ENCODE results near the gene TEAD1.

The TEAD1 gene

DNA sequence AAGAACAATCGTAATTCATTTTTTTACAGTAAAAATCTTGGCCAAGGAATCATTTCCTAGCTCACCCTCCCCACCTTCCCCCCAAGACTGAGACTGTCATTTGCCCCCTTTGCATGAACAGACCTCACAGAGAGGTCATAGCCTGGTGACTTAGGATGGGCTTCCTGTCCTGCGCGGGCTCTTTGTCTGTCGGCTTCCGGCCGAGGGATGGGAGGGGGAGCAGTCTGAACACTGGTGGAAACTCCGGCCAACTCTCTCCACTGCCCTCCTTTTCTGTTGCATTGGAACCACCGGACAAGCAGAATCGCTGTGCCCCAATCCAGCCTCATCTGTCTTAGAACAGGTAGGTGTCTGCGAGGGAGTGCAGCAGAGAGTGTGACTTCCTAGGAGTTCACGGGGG is 41.7 kb downstream of the TEAD1 start:
- DNase-seq = no peak

DNA sequence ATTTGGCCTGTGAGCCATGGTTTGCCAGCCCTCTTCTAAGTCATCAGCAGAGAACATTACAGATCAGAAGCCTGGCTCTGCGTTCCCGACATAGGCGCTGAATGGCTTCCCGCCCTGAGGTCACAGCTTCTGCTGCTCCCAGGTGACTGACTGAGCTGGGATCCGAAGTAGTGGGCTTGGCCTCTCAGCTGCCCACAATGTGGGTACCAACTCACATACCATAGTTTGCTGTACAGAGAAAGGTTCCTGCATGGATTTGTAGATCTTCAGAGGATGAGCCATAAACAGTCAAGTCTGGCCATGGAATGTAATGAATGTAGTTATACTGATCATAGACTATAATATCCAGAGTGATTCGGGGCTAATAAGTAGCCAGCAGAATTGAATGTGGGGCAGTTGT is 42.6 kb downstream of the TEAD1 start:
- no peak for DNase-seq

DNA sequence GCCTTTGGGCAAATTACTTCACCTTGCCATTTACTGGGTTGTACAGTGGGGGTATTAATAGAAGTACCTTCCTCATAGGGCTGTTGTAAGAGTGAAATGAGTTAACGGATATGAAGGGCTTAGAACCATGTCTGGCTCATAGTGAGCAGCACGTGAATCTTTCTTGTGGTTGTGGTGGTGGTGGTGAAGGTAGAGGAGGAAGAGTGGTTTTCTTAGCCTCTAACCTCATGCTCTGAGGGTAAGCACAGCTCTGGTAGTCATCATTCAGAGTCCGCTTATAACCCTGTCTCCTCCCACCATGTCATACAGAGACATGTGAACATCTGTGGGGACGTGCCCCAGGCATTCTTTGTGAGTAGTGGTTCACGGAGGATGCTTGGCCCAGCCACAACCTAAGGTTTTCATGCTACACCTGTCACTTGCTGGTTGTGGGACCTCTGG is 43.6 kb downstream of the TEAD1 start:
- DNase-seq = no peak

DNA sequence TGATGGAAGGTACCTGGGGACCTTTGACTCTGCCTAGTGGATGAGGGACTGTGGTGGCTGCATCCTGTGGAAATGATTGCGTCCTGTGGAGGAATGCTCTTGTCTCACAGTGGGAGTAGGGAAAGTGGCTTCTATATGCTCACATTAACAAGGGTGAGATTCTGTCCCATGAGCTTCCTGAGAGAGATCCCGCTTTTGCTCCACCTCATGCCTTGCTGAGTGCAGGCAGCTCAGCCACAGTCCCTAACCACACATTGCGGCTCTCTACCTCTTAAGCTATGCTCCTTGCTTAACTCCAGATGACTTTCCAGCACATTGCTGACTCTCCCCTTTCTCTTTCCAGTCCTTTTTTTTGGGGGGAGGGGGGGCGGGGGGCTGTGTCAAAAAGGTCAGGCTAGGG is 45.0 kb downstream of the TEAD1 start:
- peak; percentile 11 for DNase-seq

DNA sequence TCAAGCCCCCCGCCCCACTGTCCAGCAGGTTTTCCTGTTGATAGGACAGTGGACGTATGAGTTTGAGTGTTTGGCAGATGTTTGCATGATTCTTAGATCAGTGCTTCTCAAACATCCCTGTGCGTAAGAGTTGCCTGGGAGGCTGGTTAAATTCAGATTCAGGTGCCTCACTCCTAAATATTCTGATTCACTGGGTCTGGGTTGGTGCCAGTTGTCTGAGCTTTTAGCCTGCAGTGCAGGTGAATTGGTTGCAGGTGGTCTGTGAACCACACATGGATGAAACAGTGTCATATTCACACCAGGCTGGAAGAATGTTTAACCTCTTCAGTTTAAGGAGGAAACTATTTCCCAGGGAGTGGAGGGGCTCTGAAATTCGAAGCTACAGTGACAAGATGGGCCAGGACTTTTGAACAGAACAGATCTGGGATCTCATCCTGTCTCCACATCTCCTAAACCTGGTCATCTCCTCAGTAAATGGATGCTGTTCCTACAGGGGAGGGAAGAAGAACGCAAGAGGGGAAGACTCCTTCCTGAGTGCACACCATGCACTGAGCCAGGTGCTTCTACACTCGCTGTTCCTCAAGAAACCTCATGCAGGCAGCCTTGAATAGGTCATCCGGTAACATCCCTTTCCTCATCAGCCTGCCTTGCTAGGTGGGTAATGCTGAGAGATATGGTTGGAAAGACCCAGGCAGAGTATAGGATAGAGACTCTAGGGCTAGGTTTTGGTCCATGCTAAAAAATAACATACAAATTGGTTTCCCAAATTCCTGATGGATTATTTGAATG is 47.8 kb downstream of the TEAD1 start:
- peak; percentile 56 for DNase-seq

DNA sequence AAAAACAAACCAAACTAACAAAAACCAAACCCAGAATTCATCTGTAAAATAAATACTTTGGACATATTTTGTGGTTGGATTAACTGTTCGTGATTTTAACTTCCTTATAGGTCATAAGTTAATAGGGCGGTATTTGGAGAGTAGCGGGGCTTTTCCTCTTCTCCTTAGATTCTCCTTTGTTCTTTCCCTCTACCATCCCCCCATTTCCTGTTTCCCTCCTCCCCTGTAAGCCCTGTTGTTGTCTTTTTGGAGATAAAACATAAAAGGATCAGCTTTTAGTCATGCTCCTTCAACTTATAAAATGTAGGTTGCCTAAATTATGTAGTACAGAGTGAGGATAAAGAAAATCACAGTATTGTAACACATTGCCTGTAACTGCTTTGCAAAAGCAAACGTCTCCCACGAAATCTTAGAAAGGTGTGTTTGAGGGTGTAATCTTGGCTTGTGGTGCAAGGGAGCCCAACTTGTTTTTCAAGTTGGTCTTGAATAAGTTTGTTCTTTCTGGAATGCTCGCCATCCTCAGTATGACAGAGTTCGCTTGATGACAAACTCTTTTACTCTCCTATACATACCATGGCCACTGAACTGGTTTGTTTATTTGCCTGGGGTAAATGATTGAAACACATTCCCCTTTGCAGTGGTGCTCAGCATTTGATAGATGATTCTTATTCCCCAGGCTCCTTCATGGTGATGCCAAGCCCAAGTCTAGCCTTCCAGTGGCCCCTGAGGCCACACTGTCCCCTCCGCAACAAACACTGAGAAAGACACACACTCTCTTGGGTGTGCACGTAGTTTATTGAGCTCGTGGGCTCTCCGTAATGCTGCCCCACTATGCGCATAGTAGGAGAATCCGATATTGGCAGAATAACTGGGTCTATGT is 49.4 kb downstream of the TEAD1 start:
- peak; percentile 87 for DNase-seq

DNA sequence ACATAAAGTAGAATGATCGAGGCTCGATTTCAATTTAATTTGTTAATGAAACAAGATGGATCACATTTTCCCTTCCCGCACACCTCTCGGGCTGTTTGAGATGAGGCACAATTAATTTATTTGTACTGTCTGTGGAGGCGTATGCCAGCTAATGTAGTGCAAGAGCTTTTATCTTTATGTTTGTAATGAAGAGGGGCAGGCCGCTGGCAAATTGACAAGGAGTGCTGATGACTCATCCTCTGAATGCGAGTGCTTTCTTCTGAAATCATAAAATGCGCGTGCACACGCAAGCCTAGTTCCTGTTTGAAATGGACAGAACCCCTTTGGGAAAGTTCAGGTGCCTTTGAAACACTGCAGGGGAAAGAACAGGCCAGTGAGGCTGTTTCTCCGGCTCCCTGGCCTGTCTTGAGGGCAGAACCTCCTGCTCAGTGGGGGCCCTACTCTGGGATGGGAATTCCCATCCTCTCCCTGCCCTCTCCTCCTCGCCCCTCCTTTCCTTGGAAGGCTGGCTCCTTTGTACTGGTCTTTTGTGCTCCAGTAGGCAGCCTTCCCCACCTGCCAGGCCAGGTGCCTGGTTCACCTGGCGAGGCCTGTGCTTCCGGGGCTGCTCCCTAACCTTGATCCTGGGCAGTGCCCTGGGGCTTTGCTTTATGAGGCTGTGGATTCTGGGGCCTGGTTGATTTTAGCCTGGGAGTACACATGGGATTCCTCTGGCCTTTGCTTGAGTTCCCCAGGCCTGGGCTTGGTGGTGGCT is 50.3 kb downstream of the TEAD1 start:
- peak; percentile 98 for DNase-seq

DNA sequence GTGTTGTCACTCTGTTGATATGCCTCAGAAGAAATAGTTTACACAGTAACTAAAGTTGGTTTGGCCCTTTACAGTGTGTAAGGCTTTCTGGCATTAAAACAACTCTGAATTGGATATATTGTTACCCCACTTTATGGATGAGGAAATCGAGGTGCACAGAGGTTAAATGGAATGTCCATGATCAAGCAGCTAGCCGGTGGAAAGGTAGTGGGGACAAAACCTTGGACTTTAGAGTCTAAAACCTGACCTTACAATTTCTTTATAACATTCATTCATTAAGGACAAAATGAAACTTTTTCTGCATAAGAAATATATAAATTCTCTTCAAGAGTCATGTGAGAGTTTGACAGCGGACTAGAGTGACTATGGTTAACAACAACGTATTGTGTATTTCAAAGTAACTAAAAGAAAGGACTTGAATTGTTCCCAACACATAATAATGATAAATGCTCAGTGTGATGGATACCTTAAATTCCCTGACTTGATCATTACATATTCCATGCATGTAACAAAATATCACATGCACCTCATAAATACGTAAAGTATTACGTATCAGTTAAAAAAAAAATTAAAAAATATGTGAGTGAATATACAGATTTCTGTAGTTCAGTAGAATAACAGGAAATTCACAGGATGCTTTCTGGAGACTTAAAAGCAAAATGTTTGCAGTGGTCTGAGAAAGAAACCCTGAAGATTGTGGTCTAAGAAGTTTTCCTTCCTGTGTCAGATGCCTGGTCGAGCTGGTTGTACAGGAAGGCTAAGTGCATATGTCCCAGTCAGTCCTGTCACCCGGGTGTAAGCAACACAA is 51.0 kb downstream of the TEAD1 start:
- peak; percentile 16 for DNase-seq

DNA sequence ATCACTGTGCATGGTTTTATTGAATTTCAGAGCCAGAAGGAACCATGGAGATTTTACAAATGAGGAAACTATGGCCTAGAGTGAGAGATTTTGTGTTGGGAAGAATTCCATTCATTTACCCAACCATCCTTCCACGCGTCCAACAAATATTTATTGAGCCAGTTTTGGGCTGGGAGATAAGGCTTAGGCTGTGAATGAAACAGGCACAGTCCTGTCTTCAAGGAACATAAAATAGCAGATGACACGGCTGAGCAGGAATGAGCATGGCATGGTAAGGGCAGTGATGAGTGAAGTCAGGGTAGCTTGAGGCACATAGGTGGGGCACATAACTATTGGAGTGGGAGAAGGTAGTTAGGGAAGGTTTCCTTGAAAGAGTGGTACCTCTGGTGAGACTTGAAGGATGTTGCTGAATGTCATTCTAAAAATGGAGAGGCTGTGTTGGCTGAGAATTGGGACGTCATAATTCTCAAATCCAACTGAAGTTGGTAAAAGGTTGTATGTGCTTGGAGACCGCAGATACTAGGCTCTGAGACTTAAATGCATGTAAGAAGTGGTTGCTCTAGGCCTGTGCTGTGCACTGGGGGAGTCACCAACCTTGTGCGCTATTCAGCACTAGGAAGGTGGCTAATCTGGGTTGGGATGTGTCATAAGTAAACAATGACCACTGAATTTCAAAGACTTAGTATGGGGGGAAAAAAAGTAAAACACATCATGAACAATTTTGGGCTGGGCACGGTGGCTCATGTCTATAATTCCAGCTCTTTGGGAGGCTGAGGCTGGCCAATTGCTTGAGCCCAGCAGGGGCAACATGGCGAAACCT is 51.9 kb downstream of the TEAD1 start:
- DNase-seq = no peak

DNA sequence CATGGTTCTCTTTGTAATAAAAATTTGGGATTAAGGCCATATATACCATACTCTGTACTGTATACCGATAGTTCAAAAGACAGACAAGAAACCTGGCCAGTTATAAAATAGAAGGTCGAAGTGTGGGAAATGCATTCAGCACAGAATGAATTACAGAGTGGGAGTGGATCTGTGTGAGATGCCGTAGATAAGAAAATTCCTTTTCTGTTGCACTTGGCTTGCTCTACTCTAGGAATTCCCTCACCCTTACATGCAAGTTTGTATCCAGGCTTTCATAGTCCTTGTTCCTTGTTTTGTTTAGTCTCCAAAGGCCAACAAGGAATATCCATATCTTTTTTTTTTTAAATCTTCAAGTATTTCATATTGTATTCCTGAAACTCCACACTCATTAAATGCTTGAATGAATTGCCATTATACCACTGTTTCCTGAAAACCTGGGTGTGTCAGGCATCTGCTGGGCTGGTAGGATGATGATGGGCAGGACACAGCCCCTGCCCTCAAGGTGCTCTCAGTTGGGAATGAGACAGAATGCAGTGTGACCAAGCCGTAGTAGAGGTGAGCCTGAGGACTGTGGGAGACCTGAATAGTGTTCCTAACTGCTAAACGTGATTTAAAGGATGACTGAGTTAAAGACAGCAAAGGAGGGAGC is 53.5 kb downstream of the TEAD1 start:
- no peak for DNase-seq

DNA sequence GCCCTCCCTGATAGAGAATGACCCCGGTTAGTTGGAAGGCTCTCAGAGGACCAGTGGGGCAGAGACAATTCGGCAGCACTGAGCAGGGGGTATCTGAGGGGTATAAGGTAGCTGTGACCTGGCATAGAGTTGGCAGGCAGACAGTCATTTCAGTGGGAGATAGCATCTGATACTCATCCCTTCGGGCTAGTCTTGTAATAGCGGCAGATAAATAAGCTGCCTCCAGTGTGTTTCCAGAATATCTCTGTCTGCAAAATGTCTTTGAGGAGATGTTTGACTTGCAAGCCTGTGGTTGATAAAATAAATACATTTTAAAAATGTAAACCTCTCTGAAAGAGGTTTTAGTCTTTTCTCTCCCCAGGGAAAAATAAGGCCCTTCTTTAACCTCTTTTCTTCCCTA is 54.2 kb downstream of the TEAD1 start:
- no peak for DNase-seq

DNA sequence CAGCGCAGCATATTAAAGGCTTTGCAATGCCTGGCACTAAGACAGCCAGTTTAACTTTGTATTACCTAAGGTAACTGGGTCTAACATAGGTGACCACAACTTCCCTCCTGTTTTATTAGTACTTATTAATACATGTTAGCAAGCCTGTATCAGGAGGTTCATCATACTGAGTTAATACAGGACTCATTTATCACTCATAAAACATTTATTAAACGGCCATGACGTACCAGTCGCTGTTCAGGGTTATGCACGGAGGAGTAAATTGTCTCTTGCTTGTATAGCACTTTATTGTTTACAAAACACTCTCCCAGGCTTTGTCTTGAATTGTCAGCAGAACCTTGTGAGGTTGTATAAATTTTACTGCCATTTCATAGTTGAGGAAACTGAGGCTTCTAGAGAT is 55.7 kb downstream of the TEAD1 start:
- DNase-seq = no peak

DNA sequence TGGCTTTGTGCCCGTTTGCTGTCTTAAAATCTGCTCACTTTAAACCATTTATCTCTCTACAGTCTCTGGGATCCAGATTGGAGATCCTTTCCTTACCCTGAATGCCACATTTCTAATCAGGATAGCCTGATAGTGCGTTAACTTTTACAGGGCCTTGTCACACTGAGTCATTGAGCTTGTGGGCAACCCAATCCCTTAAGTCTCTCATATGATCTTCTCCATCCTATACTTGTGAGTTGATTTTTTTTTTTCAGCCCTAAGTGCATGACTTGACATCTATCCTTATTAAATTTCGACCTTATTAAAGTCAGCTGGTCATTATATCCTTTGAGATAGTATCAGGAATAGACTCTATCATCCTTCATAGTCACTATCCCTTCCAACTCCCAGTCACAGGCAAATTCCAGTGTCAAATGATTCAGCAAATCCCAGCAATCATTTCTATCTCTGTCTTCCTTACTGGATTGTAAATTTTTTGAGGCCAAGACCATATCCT is 57.7 kb downstream of the TEAD1 start:
- DNase-seq = no peak

DNA sequence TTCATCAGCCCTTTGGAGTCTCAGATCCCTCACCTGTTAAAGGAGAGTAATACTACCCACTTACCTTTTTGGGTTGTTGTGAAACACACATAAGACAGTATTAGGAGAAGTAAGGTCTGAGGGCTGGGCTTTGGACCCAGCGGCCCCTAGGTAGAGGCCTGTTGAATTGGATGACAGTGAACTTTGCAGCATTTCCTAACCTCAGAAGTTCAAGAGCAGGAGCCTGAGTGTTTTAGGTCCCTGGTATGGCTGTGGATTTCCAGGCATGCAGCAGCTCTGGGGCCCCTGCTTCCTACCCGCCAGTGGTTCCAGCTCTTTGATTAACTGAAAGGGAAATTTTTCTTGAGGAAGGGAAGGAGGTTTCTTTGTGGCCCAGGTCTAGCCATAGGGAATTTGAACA is 58.9 kb downstream of the TEAD1 start:
- DNase-seq = no peak

DNA sequence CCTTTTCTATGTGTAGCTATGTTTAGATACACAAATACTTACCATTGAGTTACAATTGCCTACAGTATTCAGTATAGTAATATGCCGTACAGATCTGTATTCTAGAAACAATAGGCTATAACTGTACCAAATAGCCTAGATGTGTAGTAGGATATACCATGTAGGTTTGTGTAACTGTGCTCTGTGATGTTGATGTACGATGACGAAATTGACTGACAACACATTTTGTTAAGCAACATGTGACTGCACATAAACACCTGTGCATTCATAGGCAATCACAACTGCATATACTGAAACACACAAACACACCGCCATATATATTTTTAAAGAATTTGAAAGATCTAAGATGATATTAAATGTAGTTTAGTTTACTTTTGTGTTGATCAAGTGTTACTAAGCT is 60.4 kb downstream of the TEAD1 start:
- DNase-seq = no peak

DNA sequence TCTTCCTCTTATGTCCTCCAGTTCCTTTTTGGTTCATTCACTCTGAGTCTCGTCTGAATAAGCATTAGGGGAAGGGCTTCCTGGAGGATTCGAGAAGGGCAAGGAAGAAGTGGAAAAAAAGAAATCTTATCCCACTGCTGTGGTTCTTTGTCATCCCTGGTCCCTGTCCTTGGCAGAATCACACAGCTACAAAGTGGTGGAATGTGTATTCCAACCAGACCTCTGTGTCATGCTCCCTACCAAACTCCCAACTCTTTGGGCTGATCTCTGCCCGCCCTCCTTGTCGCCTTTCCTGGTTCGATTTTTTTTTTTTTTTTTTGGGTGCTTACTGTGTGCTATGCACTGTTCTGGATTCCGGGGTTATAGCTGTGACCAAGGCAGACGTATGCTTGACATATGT is 61.0 kb downstream of the TEAD1 start:
- no peak for DNase-seq

DNA sequence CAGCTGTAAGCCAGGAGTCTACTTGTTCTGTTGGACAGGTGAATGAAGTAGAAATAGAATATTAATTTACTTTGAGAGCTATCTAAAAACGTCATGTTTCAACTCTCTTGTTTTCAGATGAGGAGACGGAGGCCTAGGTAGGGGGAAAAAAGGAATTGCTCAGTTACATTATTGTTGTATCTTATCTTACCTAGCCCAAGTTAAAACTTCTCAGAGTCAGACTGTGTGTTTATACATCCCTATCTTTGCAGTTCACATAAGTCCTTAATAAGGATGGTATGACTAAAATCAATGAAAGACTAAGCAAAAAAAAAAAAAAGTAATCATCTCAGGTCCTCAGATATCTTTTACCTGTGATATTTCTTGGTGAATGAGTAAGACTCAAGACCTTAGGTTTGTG is 62.8 kb downstream of the TEAD1 start:
- DNase-seq = no peak

DNA sequence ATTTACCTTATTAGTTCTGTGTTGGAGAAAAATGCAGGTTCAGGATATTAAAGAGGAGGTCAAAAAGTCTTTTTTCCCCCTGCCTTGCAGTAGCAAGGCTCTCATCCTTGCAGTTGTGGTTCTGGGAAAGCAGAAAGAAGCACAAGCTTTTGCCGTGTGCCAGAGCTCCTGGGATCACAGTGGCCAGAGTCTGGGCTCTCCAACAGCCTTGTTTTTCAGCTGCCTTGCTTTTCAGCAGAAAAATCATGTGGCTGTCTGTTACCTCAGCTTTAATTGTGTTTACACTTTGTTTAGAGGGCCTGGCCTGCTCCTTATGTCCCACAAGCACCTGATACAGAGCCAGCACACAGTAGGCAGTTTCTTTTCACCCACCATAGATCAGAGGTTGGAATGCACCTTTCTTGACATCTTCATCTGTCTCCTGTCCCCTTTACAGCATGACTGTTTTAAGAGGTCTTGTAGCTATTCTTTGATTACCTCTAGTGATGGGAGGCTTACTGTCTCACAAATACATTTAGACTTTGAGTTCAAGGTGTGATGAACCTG is 67.5 kb downstream of the TEAD1 start:
- peak; percentile 10 for DNase-seq

DNA sequence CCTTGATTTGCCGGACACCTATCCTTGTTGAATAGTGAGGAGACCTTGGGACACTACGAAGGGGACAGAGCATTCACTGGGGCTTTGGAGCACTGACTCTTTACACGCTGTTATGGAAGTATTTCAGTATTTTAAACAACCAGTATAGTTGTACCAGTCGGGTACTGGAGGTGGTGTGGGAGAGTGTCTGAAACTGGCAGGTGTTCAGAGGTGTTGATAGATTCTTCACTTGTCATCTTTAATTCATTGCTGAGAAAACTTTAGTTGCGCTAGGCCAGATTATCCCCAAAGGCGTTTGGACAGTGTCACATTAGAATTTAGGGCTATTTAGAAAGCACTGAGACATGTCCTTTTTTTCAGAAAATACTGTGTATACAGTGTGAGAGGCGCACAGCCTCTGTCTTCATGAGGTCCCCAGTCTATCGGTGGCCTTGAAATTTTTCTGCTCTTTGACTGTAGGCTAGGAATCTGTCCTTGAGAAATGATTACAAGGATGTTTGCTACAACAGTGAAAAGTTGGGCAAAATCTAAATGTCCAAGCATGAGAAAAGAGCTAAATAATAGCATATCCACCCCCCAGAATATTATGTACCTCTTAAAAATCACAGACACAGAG is 69.7 kb downstream of the TEAD1 start:
- no peak for DNase-seq

DNA sequence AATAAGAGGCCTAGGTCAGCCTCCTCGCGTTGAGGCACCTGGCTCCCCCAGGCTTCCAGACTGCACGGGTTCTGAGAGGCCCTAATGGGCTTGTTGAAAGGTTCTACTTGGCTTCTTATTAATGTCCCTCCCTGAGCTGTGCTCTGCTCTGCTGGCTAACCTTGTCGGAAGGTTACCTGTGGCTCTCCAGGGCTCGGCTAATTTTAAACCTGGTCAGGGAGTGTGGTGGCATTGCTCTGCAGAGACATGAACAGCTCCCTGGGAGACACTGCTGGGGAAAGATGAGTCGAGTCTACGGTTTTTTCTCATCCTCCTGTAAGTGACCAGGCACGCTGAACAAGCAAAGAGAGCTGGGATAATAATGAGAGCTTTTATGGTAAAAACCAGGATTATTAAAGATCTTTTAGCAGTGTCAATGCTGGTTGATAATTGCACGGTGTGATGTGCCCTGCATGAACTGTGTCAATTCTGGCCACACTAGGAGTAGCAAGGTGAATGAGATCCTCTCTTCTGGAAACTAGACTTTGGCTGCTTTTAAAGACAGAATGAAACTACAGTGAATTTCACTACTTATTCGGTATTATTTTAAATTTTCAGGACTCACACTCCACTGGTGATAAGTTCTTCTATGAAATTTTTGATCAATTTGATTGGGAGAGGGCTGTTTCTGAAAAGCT is 70.7 kb downstream of the TEAD1 start:
- DNase-seq = no peak
